PC-3 (cell line): ENCODE data around the gene HPSE2.

ENCODE experiments used
- CTCF ChIP-seq: fragments of 300-600 bp; sonication (generic); conservative IDR thresholded peaks from 2 replicates; pipeline ENCODE4 v1.5.1; 2017; ENCODE audit warnings: antibody characterized with exemption, low read depth, mild to moderate bottlenecking, low read length
- EZH2 ChIP-seq: fragments of 300-600 bp; sonication (generic); IDR thresholded peaks from one replicate; pipeline ENCODE4 v1.6.1; 2017; ENCODE audit warnings: antibody characterized with exemption, mild to moderate bottlenecking, low read length; ENCODE audit not compliant: unreplicated experiment
- EZH2phosphoT487 ChIP-seq: fragments of 300-600 bp; sonication (generic); IDR thresholded peaks from 2 replicates; pipeline ENCODE4 v1.6.1; 2018; ENCODE audit warnings: mild to moderate bottlenecking, antibody characterized with exemption, low read length, borderline replicate concordance

GRCh38 chr10:98577578-98577977, 658.1 kb downstream of the HPSE2 start:
- peak; percentile 25; the same call in 1 of the 2 replicates for TF ChIP-seq CTCF
- TF ChIP-seq EZH2phosphoT487 = no peak
- TF ChIP-seq EZH2 = no peak
